Vagina (tissue), 2 donors: ENCODE results near the gene KRTAP5-9. TPM values are rescaled to one million over a fixed set of nuclear protein-coding genes. Genes with fewer than 3 reads are reported as not detected.

ENCODE experiments used
- DNase-seq, 2 donors: peaks; one replicate each; pipeline ENCODE4 v3.0.0-alpha.2; 2017; ENCODE audit errors: extremely low spot score in 2 of 2
- H3K27ac ChIP-seq: fragments of 200-600 bp; sonication (generic); one replicate; pipeline ENCODE4 v1.5.1; 2019
- H3K27me3 ChIP-seq: fragments of 200-600 bp; sonication (generic); one replicate; pipeline ENCODE4 v1.5.1; 2019
- H3K36me3 ChIP-seq, 2 donors: fragments of 200-600 bp; sonication (generic); one replicate each; pipeline ENCODE4 v1.5.1; 2017 to 2019
- H3K4me1 ChIP-seq: fragments of 200-600 bp; sonication (generic); one replicate; pipeline ENCODE4 v1.5.1; 2019
- H3K4me3 ChIP-seq, 2 donors: fragments of 200-600 bp; sonication (generic); 1 replicate in 1 of 2; 2 replicates in 1 of 2; pipeline ENCODE4 v1.5.1; 2016 to 2019
- H3K9me3 ChIP-seq: fragments of 200-600 bp; sonication (generic); one replicate; pipeline ENCODE4 v1.5.1; 2019
- CTCF ChIP-seq, 3 experiments: fragments of 450-650 bp in 2 of 3; fragments of 200-600 bp in 1 of 3; sonication (generic) in 1 of 3; IDR thresholded peaks; one replicate each; pipeline ENCODE4 v1.5.1; 2017 to 2019; ENCODE audit warnings: antibody characterized with exemption in 3 of 3, mild to moderate bottlenecking in 2 of 3, moderate library complexity in 2 of 3
- POLR2A ChIP-seq, 2 donors: fragments of 450-650 bp; IDR thresholded peaks; one replicate each; pipeline ENCODE4 v1.6.1; 2017; ENCODE audit warnings: antibody characterized with exemption in 2 of 2, mild to moderate bottlenecking in 2 of 2, moderate library complexity in 2 of 2
- POLR2AphosphoS5 ChIP-seq, 2 donors: sonication (generic); formaldehyde crosslinking; IDR thresholded peaks; one replicate each; pipeline ENCODE4 v1.9.0; 2017; ENCODE audit warnings: antibody characterized with exemption in 2 of 2, mild to moderate bottlenecking in 2 of 2, low read depth in 1 of 2; ENCODE audit not compliant: insufficient read depth in 1 of 2
- intact Hi-C: fragments of 100-400 bp; cut with DNase I; formaldehyde crosslinking; loops from one replicate; pipeline ENCODE4 v1.15.1; 2023
- total RNA-seq: library from RNA; depleted of rRNA; stranded (reverse); fragments of >200 nt; gene quantifications from one replicate; pipeline ENCODE4 v1.2.3, GENCODE V29; 2016

KRTAP5-9 gene
- total RNA-seq, 1 donor from 2014 or later: not detected

- no peak for TF ChIP-seq POLR2AphosphoS5 (IDR thresholded peaks at IDR 0.05; ENCODE audit: insufficient read depth in 1 of 2, low read depth in 1 of 2)
- TF ChIP-seq CTCF (IDR thresholded peaks at IDR 0.05): no peak
- TF ChIP-seq POLR2A (IDR thresholded peaks at IDR 0.05): no peak
- Histone ChIP-seq H3K4me3 (no peak overlapping the region), H3K9me3 (no peaks in the 10 kb centered on the region), H3K27me3 (no peaks in the 10 kb centered on the region), H3K27ac (no peak overlapping the region), H3K36me3 (peaks cover 0 to 48% of the 10 kb centered on the region in 2 donors), H3K4me1 (no peaks in the 10 kb centered on the region)
- intact Hi-C loops: no loop called here
- DNase-seq: no peak
Measured at GRCh38 chr11:71501071-71501985, 46.9 kb upstream of the KRTAP5-9 start.

- Histone ChIP-seq H3K27me3 (no peaks in the 10 kb centered on the region), H3K27ac (no peak overlapping the region), H3K4me3 (no peak overlapping the region), H3K9me3 (no peaks in the 10 kb centered on the region), H3K36me3 (peaks cover 0 to 43% of the 10 kb centered on the region in 2 donors), H3K4me1 (no peaks in the 10 kb centered on the region)
- intact Hi-C loops: no loop called here
- DNase-seq: no peak
- TF ChIP-seq POLR2A (IDR thresholded peaks at IDR 0.05) (no peak), CTCF (IDR thresholded peaks at IDR 0.05) (no peak), POLR2AphosphoS5 (IDR thresholded peaks at IDR 0.05; ENCODE audit: insufficient read depth in 1 of 2, low read depth in 1 of 2) (no peak)
Measured at GRCh38 chr11:71502026-71502425, 46.2 kb upstream of the KRTAP5-9 start.

GRCh38 chr11:71502871-71503435, 45.3 kb upstream of the KRTAP5-9 start:
- no peaks in the 10 kb centered on the region for H3K27me3 ChIP-seq
- peaks cover 0 to 34% of the 10 kb centered on the region in 2 donors for H3K36me3 ChIP-seq
- DNase-seq: no peak

GRCh38 chr11:71504531-71504930, 43.7 kb upstream of the KRTAP5-9 start:
- no peak overlapping the region for H3K27ac ChIP-seq
- no peaks in the 10 kb centered on the region for H3K4me1 ChIP-seq
- H3K4me3 ChIP-seq: no peak overlapping the region
- DNase-seq: no peak
- H3K36me3 ChIP-seq: peaks cover 0 to 18% of the 10 kb centered on the region in 2 donors
- no peaks in the 10 kb centered on the region for H3K27me3 ChIP-seq
- intact Hi-C loops: no loop called here
- TF ChIP-seq POLR2A (IDR thresholded peaks at IDR 0.05): no peak
- TF ChIP-seq POLR2AphosphoS5 (IDR thresholded peaks at IDR 0.05; ENCODE audit: insufficient read depth in 1 of 2, low read depth in 1 of 2): no peak
- TF ChIP-seq CTCF (IDR thresholded peaks at IDR 0.05): no peak
- H3K9me3 ChIP-seq: peaks cover 4% of the 10 kb centered on the region

More at GRCh38 chr11:71502871-71503435, 45.3 kb upstream of the KRTAP5-9 start:
- no peak for TF ChIP-seq POLR2A (IDR thresholded peaks at IDR 0.05)
- TF ChIP-seq CTCF (IDR thresholded peaks at IDR 0.05): no peak
- no peak for TF ChIP-seq POLR2AphosphoS5 (IDR thresholded peaks at IDR 0.05; ENCODE audit: insufficient read depth in 1 of 2, low read depth in 1 of 2)
- intact Hi-C loops: no loop called here
- H3K27ac ChIP-seq: no peak overlapping the region
- no peak overlapping the region for H3K4me3 ChIP-seq
- H3K4me1 ChIP-seq: no peaks in the 10 kb centered on the region
- H3K9me3 ChIP-seq: no peaks in the 10 kb centered on the region

GRCh38 chr11:71505001-71505400, 43.2 kb upstream of the KRTAP5-9 start:
- intact Hi-C loops: no loop called here
- TF ChIP-seq POLR2AphosphoS5 (IDR thresholded peaks at IDR 0.05; ENCODE audit: insufficient read depth in 1 of 2, low read depth in 1 of 2) (no peak), POLR2A (IDR thresholded peaks at IDR 0.05) (no peak), CTCF (IDR thresholded peaks at IDR 0.05) (no peak)
- no peak overlapping the region for H3K27ac ChIP-seq
- no peak overlapping the region for H3K4me3 ChIP-seq
- no peaks in the 10 kb centered on the region for H3K27me3 ChIP-seq
- peaks cover 9% of the 10 kb centered on the region for H3K9me3 ChIP-seq
- no peak for DNase-seq
- no peaks in the 10 kb centered on the region for H3K4me1 ChIP-seq
- H3K36me3 ChIP-seq: peaks cover 0 to 14% of the 10 kb centered on the region in 2 donors
